GM18868 (cell line): ENCODE results near the gene MAGI1.
"Not testable (repeated sequence)": the region's sequence is repeated elsewhere in the genome, so short reads cannot be mapped to it uniquely, and the experiment has no call there.

Source experiments
- ATAC-seq: cut with Tn5 transposase; IDR thresholded peaks from one replicate; pipeline ENCODE4 v1.9.1; 2021; ENCODE audit warnings: mild to moderate bottlenecking, moderate library complexity; ENCODE audit not compliant: unreplicated experiment

The MAGI1 gene

GRCh38 chr3:65912647-65913046, 126.1 kb downstream of the MAGI1 start:
- ATAC-seq: no peak

- no peak for ATAC-seq
Measured at GRCh38 chr3:65908588-65908987, 130.1 kb downstream of the MAGI1 start.

GRCh38 chr3:65907232-65908130, 131.2 kb downstream of the MAGI1 start:
- no peak for ATAC-seq

GRCh38 chr3:65905771-65906170, 132.9 kb downstream of the MAGI1 start:
- no peak for ATAC-seq

- ATAC-seq: no peak
Measured at GRCh38 chr3:65904016-65904415, 134.7 kb downstream of the MAGI1 start.

- ATAC-seq: no peak
Measured at GRCh38 chr3:65902304-65902793, 136.4 kb downstream of the MAGI1 start.

- no peak for ATAC-seq
Measured at GRCh38 chr3:65901226-65901625, 137.5 kb downstream of the MAGI1 start.

GRCh38 chr3:65899226-65899625, 139.5 kb downstream of the MAGI1 start:
- no peak for ATAC-seq

GRCh38 chr3:65897766-65898165, 141.0 kb downstream of the MAGI1 start:
- no peak for ATAC-seq

GRCh38 chr3:65896321-65896720, 142.4 kb downstream of the MAGI1 start:
- ATAC-seq: no peak

GRCh38 chr3:65894679-65895453, 143.9 kb downstream of the MAGI1 start:
- no peak for ATAC-seq

- no peak for ATAC-seq
Measured at GRCh38 chr3:65894126-65894525, 144.6 kb downstream of the MAGI1 start.

- no peak for ATAC-seq
Measured at GRCh38 chr3:65893631-65894030, 145.1 kb downstream of the MAGI1 start.

GRCh38 chr3:65891477-65891876, 147.2 kb downstream of the MAGI1 start:
- not testable (repeated sequence) for ATAC-seq

- no peak for ATAC-seq
Measured at GRCh38 chr3:65890328-65890727, 148.4 kb downstream of the MAGI1 start.

- ATAC-seq: no peak
Measured at GRCh38 chr3:65889707-65890099, 149.0 kb downstream of the MAGI1 start.

- ATAC-seq: no peak
Measured at GRCh38 chr3:65888980-65889706, 149.6 kb downstream of the MAGI1 start.

GRCh38 chr3:65888196-65888595, 150.5 kb downstream of the MAGI1 start:
- ATAC-seq: no peak

GRCh38 chr3:65886391-65886790, 152.3 kb downstream of the MAGI1 start:
- no peak for ATAC-seq

- ATAC-seq: no peak
Measured at GRCh38 chr3:65884071-65884470, 154.6 kb downstream of the MAGI1 start.

- no peak for ATAC-seq
Measured at GRCh38 chr3:65883613-65884012, 155.1 kb downstream of the MAGI1 start.
